Measurements from ENCODE around the gene DLG2.
"Not testable (repeated sequence)": the region's sequence is repeated elsewhere in the genome, so short reads cannot be mapped to it uniquely, and the experiment has no call there.

The DLG2 gene

DNA sequence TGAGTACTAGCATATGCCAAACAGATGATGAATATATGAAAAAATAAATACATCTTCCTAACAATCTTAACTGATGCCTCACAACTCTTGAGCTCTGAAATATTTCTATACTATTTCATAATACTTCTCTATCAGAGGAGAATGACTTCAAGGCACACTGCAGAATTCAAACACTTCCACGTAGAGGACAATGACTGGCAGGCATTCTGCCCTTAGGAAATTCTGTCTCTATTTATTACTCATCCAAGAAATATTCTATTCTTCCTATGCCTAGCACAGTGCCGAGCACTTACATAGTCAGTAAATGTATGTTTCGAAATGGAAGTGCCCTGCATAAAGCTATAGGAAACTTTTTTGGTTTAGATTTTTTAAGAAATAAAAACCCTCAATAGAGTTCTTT lies 809.1 kb downstream of the DLG2 start:
- no peak for DNase-seq

- DNase-seq = no peak
These were observed 814.6 kb downstream of the DLG2 start for GRCh38 chr11:84812471-84812969.

GRCh38 chr11:84806354-84806753 lies 820.8 kb downstream of the DLG2 start:
- DNase-seq = no peak

- DNase-seq = no peak
These were observed 823.1 kb downstream of the DLG2 start for GRCh38 chr11:84804041-84804440.

DNA sequence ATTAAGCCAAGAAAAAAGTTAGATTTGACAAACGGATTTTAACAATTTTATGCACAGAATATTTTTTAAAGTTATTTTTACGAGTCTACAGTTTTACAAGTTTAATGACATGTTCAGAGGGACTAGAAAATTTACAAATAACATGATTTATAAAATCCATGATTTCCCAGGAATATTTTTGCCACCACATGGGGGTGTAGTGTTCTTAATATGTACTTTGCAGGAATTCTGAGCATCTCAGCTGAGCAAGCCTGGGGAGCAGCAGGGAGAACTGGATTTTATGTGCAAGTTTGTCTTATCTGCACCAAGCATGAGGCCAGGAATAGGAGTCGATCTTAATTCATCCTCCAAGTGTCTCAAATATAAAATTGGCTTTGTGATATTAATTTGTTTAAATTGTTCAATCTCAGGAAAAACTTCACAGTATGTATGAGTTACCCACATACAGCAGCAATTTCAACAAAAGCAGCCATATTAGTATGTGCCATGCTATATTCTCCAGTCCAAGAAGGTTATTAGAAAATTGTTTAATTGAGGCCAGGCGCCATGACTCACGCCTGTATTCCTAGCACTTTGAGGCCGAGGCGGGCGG lies 826.3 kb downstream of the DLG2 start:
- no peak for DNase-seq

- DNase-seq = no peak
These were observed 828.0 kb downstream of the DLG2 start for GRCh38 chr11:84799112-84799511.

- DNase-seq = no peak
These were observed 831.4 kb downstream of the DLG2 start for GRCh38 chr11:84795698-84796097.

DNA sequence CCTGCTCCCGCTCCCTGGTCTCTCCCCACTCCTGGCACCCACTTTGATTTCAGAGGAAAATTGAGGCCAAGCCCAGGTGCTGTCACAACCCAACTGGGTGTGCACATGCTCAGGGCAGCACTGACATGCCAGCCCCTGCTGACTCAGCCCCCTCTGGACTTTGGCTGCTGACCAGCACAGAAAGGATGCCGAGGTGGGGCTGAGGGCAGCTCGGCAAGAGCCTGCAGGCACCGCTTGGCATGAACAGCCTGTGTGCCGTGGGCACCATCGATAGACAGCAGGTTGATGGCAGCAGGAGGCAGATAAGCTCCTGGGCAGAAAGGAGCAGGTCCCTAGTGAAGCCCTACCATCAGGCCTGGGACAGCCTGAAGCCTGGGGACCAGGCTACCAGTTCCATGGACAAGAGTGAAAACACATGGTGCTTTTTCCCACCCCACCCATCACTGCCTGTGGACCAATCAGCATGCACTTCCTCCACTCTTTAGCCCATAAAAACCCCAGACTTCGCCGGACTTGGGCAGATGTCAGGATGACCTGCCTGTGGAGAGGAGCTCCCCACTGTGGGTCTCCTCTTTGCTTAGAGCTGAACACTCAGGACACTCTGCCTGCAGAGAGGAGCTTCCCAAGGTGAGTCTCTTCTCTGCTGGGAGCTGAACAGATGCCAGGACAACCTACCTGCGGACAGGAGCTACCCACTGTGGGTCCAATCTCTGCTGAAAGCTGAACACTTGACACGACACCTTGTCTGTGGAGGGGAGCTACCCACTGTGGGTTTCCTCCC lies 832.3 kb downstream of the DLG2 start:
- DNase-seq = no peak

GRCh38 chr11:84793318-84793717 lies 833.8 kb downstream of the DLG2 start:
- no peak for DNase-seq

DNA sequence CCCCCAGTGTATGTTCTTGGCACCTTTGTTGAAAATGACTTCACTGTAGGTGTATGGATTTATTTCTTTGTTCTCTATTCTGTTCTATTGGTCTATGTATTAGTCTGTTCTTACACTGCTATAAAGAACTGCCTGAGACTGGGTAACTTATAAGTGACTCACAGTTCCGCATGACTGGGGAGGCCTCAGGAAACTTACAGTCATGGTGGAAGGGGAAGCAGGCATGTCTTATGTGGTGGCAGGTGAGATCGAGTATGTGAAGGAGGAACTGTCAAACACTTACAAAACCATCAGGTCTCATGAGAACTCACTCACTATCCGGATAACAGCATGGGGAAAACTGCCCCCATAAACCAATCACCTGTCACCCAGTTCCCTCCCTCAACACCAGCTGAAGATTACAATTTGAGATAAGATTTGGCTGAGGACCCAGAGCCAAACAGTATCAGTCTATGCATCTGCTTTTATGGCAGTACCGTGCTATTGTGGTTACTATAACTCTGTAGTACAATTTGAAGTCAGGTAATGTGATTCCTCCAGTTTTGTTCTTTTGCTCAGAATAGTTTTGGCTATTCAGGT lies 836.2 kb downstream of the DLG2 start:
- no peak for DNase-seq

DNA sequence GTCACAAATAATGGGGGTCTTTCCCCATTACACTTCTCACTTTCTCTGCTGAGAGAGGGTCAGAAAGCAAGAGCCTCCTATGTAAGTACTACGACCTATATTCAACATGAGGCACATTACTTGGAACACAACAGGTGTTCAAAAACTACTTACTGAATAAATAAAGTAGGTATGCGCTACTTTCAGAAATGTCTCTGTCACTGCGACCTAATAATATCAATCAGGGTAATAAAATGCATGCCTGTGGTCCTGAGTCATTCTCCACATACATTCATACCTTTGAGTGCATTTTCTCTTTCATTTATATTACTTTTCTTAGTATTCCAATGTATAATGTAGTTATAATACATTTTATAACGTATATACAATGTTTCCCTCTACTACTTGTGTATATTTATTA lies 838.9 kb downstream of the DLG2 start:
- no peak for DNase-seq

DNA sequence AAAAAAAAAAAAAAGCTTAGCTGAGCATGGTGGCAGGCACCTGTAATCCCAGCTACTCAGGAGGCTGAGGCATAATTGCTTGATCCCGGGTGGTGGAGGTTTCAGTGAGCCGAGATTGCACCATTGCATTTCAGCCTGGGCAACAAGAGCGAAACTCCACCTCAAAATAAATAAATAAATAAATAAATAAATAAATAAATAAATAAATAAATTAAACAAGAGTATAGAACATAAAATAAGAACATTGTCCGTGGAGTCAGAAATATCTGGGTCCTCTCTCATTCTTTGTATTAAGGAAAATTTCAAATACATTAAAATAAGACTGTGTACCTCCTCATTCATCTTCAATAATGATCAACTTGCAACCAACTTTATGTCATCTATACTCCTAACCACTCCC lies 843.0 kb downstream of the DLG2 start:
- DNase-seq = not testable (repeated sequence)

GRCh38 chr11:84780689-84781293 lies 846.4 kb downstream of the DLG2 start:
- no peak for DNase-seq

GRCh38 chr11:84775503-84775902 lies 851.6 kb downstream of the DLG2 start:
- no peak for DNase-seq

- DNase-seq = no peak
These were observed 863.2 kb downstream of the DLG2 start for GRCh38 chr11:84763931-84764330.

- no peak for DNase-seq
These were observed 869.4 kb downstream of the DLG2 start for GRCh38 chr11:84757711-84758110.

DNA sequence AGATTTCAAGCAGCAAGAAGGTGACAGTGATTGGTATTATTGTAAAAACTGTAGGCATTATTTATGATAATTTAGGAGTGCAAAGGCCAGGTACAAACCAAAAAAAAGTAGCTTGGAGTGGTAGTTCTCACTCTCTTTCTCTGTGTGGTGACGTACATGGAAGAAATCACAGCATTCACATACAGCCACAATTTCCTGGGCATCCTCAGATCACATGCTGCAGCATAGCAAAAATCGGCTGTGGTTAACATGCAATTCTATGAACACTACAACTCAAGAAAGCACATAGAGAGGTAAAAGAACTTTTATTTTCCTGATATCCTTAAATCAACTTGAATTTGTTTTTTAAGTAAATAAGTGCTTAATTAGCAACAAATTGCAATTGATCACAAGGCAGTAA lies 875.8 kb downstream of the DLG2 start:
- DNase-seq = no peak

GRCh38 chr11:84747871-84748270 lies 879.3 kb downstream of the DLG2 start:
- DNase-seq = peak; percentile 48

DNA sequence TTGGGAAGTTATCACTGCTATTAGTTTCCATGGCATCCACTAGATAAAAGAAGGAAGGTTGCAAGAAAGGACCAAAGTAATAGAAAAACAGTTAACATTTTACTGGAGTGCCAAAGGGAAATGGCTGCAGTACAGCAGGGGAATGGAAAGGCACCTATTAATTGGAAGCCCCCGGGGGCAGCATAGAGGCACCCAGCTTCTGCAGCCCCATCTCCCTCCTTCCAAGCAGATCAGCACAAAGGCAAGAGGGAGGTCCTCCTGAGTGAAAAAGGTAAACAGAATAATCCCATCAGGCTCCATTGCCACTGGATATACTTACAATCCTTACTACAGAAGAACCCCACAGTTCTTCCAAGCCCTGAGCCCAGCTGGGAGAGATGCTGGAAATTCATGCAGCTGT lies 887.1 kb downstream of the DLG2 start:
- no peak for DNase-seq

- no peak for DNase-seq
These were observed 902.9 kb downstream of the DLG2 start for GRCh38 chr11:84724256-84724655.

- DNase-seq = no peak
These were observed 904.5 kb downstream of the DLG2 start for GRCh38 chr11:84722583-84723108.

- no peak for DNase-seq
These were observed 905.6 kb downstream of the DLG2 start for GRCh38 chr11:84721561-84721961.

GRCh38 chr11:84720706-84721402 lies 906.3 kb downstream of the DLG2 start:
- peak; percentile 66 for DNase-seq

Data from islet precursor cell (in vitro differentiated cells).